HUES6 (cell line): ENCODE measurements around the gene FHIP1A.

Source experiments
- H3K27ac ChIP-seq: 2 replicates; pipeline ENCODE4 v1.7.0; 2013; ENCODE audit warnings: low read depth, mild to moderate bottlenecking, low read length, inconsistent platforms
- H3K27me3 ChIP-seq: 2 replicates; pipeline ENCODE4 v1.6.1; 2013; ENCODE audit warnings: low read length; ENCODE audit not compliant: control insufficient read depth, insufficient read depth
- H3K36me3 ChIP-seq: 2 replicates; pipeline ENCODE4 v1.6.1; 2013; ENCODE audit warnings: low read length; ENCODE audit not compliant: control insufficient read depth, insufficient read depth
- H3K4me1 ChIP-seq: 2 replicates; pipeline ENCODE4 v1.6.1; 2013; ENCODE audit warnings: low read length; ENCODE audit not compliant: control insufficient read depth, insufficient read depth
- H3K4me3 ChIP-seq: 2 replicates; pipeline ENCODE4 v1.5.1; 2013; ENCODE audit warnings: low read depth, low read length
- H3K9ac ChIP-seq: one replicate; pipeline ENCODE4 v1.6.1; 2013; ENCODE audit warnings: mild to moderate bottlenecking, low read length
- H3K9me3 ChIP-seq: 2 replicates; pipeline ENCODE4 v1.6.1; 2013; ENCODE audit warnings: low read depth, low read length; ENCODE audit not compliant: control insufficient read depth, insufficient read depth

Gene FHIP1A

DNA sequence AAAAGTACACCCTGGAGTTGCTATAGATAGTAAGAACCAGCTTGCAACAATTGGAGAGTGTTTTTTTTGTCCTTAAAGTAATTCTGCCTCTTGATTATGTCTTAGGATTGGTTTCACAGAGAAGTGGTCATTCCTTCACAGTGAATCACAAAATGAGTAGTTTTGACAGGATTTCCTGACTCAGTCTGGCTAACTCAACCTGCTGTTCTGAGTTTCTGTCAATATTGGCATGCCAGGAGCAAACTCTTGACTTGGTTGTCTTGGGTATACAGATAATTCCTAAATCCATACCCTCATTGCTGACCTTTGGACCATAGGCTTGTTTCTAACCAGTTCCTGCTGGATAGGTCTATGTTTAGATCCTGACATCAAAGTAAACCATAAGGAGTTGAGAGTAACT, 9.4 kb downstream of the FHIP1A start:
- no peaks in the 10 kb centered on the region for H3K9me3 ChIP-seq
- H3K4me3 ChIP-seq: no peak overlapping the region
- peaks cover 18% of the 10 kb centered on the region for H3K4me1 ChIP-seq
- no peaks in the 10 kb centered on the region for H3K27me3 ChIP-seq
- no peaks in the 10 kb centered on the region for H3K36me3 ChIP-seq
- H3K9ac ChIP-seq: no peak overlapping the region
- H3K27ac ChIP-seq: no peak overlapping the region

DNA sequence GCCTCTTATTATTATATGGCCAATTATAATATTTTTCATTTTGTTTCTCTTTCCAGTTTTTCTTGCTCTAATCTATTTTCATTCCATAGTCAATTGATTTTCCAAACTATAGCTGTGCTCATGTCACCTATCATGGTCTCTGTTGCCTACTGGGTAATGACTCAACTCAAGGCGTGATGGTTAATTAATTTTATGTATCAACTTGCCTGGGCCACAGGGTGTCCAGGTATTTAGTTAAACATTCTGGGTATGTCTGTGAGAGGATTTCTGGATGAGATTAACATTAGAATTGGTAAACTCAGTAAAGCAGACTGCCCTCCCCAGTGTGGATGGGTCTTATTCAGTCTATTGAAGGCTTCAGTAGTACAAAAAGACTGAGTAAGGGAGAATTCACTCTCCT, 9.9 kb downstream of the FHIP1A start:
- Histone ChIP-seq H3K9me3 (no peaks in the 10 kb centered on the region), H3K27ac (no peak overlapping the region), H3K9ac (no peak overlapping the region), H3K4me3 (no peak overlapping the region), H3K4me1 (peaks cover 18% of the 10 kb centered on the region), H3K36me3 (no peaks in the 10 kb centered on the region), H3K27me3 (no peaks in the 10 kb centered on the region)

DNA sequence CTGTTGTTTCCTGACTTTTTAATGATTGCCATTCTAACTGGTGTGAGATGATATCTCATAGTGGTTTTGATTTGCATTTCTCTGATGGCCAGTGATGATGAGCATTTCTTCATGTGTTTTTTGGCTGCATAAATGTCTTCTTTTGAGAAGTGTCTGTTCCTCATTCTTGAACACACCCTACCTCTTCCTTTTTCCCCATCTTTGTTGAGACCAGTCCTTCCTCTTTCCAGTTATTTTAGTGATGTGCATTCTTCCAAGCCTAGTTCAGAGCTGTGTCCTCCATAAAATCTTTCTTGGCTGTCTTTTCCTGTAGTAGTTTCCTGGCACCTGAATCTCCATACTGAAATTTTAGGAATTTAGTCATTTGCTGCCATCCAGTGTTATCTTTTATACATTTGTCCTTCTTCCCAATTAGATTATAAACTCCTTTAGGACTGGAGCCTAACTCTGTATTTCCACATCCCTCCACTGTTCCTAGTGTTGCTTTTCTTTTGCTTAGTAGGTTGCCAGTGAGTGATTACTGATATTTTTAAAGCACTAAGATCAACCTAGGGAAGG, 11.4 kb downstream of the FHIP1A start:
- Histone ChIP-seq H3K27me3 (no peaks in the 10 kb centered on the region), H3K36me3 (no peaks in the 10 kb centered on the region), H3K4me3 (no peak overlapping the region), H3K4me1 (peaks cover 18% of the 10 kb centered on the region), H3K9ac (no peak overlapping the region), H3K9me3 (no peaks in the 10 kb centered on the region), H3K27ac (no peak overlapping the region)

DNA sequence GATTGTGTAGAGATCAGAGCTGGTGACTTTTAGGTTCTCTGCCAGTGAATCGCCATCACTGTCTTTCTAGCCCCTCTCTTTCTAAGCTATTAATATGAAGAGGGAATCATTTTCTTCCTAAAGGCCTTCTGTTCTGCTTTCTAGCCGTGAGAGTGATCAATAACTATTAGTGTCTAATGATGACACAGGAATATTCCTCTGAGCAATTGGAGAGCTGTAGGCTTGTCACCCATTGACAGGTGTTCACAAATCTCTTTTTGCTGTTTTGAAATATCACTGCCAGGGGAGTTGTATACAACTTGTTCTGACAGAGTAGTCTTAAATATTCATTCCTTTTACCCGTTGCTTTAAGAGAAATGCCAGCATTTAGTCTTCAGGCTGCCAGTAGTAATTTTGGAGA, 13.9 kb downstream of the FHIP1A start:
- H3K4me3 ChIP-seq: no peak overlapping the region
- no peak overlapping the region for H3K27ac ChIP-seq
- no peak overlapping the region for H3K9ac ChIP-seq
- H3K27me3 ChIP-seq: no peaks in the 10 kb centered on the region
- no peaks in the 10 kb centered on the region for H3K36me3 ChIP-seq
- peaks cover 19% of the 10 kb centered on the region for H3K4me1 ChIP-seq
- H3K9me3 ChIP-seq: no peaks in the 10 kb centered on the region

DNA sequence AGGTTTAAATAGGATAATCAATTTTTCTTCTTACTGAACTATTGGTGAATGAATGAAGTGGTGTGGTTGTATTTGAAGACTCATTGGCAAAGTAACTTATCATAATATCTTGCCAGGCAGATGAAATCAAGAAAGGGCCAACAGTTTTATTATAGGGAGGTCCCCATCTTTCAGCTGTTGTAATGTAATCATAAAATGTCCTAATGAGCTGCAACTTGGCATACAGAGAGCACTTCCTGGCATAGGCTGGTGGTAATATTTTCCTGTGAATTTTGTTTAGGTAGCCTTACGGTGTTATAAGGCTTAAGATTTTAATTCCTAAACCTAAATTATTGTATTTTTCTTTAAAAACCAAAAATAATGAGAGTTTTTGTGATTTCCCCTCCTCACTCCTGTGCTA, 17.5 kb downstream of the FHIP1A start:
- H3K4me3 ChIP-seq: no peak overlapping the region
- H3K9me3 ChIP-seq: no peaks in the 10 kb centered on the region
- no peaks in the 10 kb centered on the region for H3K27me3 ChIP-seq
- H3K4me1 ChIP-seq: peaks cover 41% of the 10 kb centered on the region
- no peak overlapping the region for H3K27ac ChIP-seq
- no peaks in the 10 kb centered on the region for H3K36me3 ChIP-seq
- H3K9ac ChIP-seq: no peak overlapping the region

DNA sequence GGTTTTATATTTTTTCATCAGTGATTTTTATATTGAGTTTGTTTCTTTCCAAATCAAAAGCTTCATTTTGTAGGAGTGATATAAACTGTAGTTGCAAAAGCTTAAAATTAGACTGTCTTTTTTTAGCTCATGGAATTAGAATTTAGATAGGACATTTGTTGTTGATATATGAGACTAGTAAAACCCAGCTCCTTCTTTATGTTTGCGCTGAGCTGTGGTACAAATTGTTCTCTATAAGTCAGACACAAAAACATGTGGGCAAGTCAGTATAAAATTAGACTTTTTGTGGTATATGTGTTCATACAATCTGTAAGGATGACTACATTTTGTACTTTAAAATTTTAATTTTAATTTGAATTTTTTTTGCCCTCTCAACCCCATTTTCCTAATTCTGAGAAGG, 18.3 kb downstream of the FHIP1A start:
- Histone ChIP-seq H3K27ac (no peak overlapping the region), H3K4me3 (no peak overlapping the region), H3K36me3 (no peaks in the 10 kb centered on the region), H3K4me1 (peaks cover 41% of the 10 kb centered on the region), H3K9ac (no peak overlapping the region), H3K9me3 (no peaks in the 10 kb centered on the region), H3K27me3 (no peaks in the 10 kb centered on the region)

DNA sequence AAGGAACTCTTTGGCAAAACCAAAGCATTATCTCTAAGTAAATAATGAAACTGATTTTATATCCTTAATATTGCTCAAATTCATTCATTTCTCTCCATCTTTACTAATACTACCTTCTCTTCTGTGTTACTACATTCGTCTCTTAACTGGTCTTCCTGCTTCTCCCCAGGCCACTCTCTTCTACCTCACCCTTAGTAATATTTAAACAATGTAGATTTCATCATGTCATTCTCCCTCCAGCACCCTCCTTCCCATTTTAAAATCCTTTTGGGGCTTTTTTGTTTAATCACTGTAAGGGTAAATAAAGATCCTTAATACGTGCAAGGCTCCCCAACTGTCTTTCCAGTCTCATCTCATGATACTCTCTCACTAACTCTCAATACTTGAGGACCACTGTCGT, 19.4 kb downstream of the FHIP1A start:
- no peaks in the 10 kb centered on the region for H3K36me3 ChIP-seq
- H3K4me3 ChIP-seq: no peak overlapping the region
- no peaks in the 10 kb centered on the region for H3K27me3 ChIP-seq
- H3K9me3 ChIP-seq: no peaks in the 10 kb centered on the region
- no peak overlapping the region for H3K27ac ChIP-seq
- H3K4me1 ChIP-seq: peaks cover 48% of the 10 kb centered on the region
- H3K9ac ChIP-seq: no peak overlapping the region

DNA sequence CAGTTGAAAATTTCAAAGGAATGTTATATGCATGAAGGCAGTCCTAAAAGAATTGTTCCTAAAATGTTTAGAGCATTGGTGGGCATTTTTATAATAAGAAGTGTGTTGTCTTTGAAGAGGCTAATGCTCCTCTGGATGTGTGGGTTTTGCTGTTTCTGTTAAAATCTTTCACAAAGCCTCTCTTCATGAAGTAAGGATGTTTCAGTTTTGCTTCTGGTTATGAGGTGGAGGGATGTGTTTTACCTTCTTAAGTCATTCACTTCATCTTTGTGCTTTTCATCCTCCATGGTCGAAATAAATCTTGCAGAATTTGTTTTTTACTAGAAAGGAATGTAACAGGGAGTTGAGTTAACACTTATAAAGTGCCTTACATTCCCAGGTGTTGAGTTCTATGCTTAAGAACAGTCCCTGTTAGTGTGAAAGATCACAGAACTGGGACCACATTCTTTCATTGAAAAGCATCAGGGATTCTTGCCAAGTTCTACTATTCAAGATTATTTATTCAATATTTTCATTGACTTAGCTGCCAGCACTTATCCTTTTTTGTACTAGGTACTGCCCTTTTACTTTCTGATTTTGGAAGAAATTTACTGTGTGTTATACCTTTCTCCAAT, 21.1 kb downstream of the FHIP1A start:
- no peak overlapping the region for H3K9ac ChIP-seq
- no peaks in the 10 kb centered on the region for H3K36me3 ChIP-seq
- no peak overlapping the region for H3K4me3 ChIP-seq
- H3K27ac ChIP-seq: no peak overlapping the region
- H3K4me1 ChIP-seq: peaks cover 48% of the 10 kb centered on the region
- no peaks in the 10 kb centered on the region for H3K27me3 ChIP-seq
- no peaks in the 10 kb centered on the region for H3K9me3 ChIP-seq

DNA sequence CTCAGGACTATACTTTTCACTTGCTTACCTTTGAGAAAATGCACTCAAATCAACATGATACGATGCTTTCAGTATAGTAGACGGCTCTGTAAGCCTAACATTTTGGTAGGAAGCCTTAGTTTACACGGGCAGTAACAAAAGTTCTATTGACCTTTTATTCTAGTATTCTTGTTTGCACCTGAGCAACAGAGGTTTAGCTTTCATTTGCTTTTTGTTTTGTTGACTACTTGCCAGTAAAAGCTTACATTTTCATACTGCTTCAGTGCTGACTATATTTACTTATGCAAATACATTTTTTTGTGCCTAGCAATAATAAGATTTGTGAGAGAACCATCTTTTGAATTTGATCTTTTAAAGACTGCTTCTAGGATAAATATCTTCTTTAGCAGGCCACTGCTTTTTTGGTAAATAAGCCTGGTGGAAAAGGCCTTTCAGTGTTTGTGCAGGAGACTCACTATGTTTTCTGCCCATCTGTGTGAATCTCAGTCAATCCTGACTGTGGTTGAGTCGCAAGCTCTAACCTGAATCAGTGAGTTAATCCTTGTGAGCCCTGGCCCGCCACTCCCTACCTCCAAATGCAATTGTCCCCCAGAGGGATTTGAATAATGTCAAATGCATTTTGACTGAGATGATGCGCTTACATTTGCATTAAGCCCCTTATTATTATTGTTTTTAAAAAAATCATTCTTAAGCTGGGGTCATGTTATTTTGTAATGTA, 21.9 kb downstream of the FHIP1A start:
- Histone ChIP-seq H3K36me3 (no peaks in the 10 kb centered on the region), H3K4me1 (peaks cover 48% of the 10 kb centered on the region), H3K4me3 (no peak overlapping the region), H3K9me3 (no peaks in the 10 kb centered on the region), H3K27me3 (no peaks in the 10 kb centered on the region), H3K9ac (no peak overlapping the region), H3K27ac (no peak overlapping the region)

DNA sequence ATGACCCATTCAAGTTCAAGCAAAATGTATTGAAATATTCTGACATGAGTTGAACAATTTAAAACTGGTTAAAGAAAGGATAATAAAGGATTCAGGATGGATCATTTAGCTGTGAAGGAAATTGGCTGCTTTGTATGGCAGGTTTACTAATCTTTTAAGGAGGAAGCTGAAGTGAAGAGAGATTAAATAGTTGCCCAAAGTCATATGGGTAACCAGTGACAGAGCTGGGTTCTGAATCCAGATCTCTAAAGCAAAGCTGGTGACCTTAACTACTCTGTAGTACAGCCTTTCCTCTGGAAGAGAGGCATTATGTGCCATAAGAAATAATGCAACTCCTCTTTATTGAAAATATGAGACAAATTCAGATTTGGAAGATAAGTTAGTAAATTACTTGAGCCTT, 22.8 kb downstream of the FHIP1A start:
- no peak overlapping the region for H3K27ac ChIP-seq
- no peaks in the 10 kb centered on the region for H3K9me3 ChIP-seq
- H3K4me3 ChIP-seq: no peak overlapping the region
- H3K36me3 ChIP-seq: no peaks in the 10 kb centered on the region
- no peaks in the 10 kb centered on the region for H3K27me3 ChIP-seq
- peaks cover 44% of the 10 kb centered on the region for H3K4me1 ChIP-seq
- no peak overlapping the region for H3K9ac ChIP-seq

DNA sequence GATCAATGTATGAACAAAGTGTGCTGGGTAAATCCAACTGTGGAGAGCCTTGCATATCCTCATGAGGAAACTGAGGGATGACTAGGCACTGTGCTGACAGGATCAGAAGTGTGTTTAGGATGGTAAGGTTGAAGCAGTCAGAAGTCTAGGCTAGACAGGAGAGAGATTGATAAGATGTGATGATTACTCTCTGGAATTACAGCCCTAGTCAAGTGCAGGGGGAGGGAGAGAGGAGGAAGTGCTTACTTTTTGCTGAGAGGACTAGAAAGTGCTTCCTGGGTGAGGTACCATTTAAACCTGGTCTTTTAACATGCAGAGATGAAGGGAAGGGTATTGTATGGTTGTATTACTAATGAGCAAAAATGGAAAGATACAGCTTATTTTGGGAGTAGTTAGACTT, 23.7 kb downstream of the FHIP1A start:
- Histone ChIP-seq H3K9ac (no peak overlapping the region), H3K27me3 (no peaks in the 10 kb centered on the region), H3K9me3 (no peaks in the 10 kb centered on the region), H3K4me3 (no peak overlapping the region), H3K36me3 (no peaks in the 10 kb centered on the region), H3K4me1 (peaks cover 40% of the 10 kb centered on the region), H3K27ac (no peak overlapping the region)
